HG02938 (cell line): Measurements from ENCODE around the gene HOATZ.

ENCODE experiments used
- ATAC-seq: cut with Tn5 transposase; IDR thresholded peaks from one replicate; pipeline ENCODE4 v1.9.1; 2021; ENCODE audit warnings: mild to moderate bottlenecking, moderate library complexity; ENCODE audit not compliant: unreplicated experiment

HOATZ gene

GRCh38 chr11:111521135-111521534 is 6.6 kb downstream of the HOATZ start:
- no peak for ATAC-seq

GRCh38 chr11:111522426-111522825 is 7.8 kb downstream of the HOATZ start:
- no peak for ATAC-seq

GRCh38 chr11:111523343-111523742 is 8.8 kb downstream of the HOATZ start:
- no peak for ATAC-seq

- ATAC-seq = no peak
Measured at GRCh38 chr11:111524056-111524455, 9.5 kb downstream of the HOATZ start.

GRCh38 chr11:111525456-111525855 is 10.9 kb downstream of the HOATZ start:
- no peak for ATAC-seq

- ATAC-seq = no peak
Measured at GRCh38 chr11:111526501-111526900, 11.9 kb downstream of the HOATZ start.

GRCh38 chr11:111527279-111527678 is 12.7 kb downstream of the HOATZ start:
- no peak for ATAC-seq

GRCh38 chr11:111528557-111528956 is 14.0 kb downstream of the HOATZ start:
- no peak for ATAC-seq

GRCh38 chr11:111530091-111530490 is 15.5 kb downstream of the HOATZ start:
- no peak for ATAC-seq

- ATAC-seq = no peak
Measured at GRCh38 chr11:111531136-111531535, 16.6 kb downstream of the HOATZ start.

GRCh38 chr11:111531687-111532364 is 17.2 kb downstream of the HOATZ start:
- peak; percentile 59 for ATAC-seq

GRCh38 chr11:111532365-111532709 is 17.8 kb downstream of the HOATZ start:
- no peak for ATAC-seq

- no peak for ATAC-seq
Measured at GRCh38 chr11:111535281-111535680, 20.7 kb downstream of the HOATZ start.

GRCh38 chr11:111537336-111537860 is 22.8 kb downstream of the HOATZ start:
- no peak for ATAC-seq

GRCh38 chr11:111538407-111539114 is 24.0 kb downstream of the HOATZ start:
- ATAC-seq = no peak

- ATAC-seq = no peak
Measured at GRCh38 chr11:111539426-111540113, 25.0 kb downstream of the HOATZ start.

- no peak for ATAC-seq
Measured at GRCh38 chr11:111540114-111540936, 25.7 kb downstream of the HOATZ start, which contains the start of gene LAYN. LAYN (plus strand) TSS chr11:111540720; CDS start chr11:111540844, 124 bp downstream.

- ATAC-seq = no peak
Measured at GRCh38 chr11:111540937-111541253, 26.3 kb downstream of the HOATZ start.

GRCh38 chr11:111541254-111542061 is 26.9 kb downstream of the HOATZ start:
- ATAC-seq = no peak

- ATAC-seq = no peak
Measured at GRCh38 chr11:111542606-111543275, 28.2 kb downstream of the HOATZ start.
